Adipocyte (in vitro differentiated cells): ENCODE results near the gene FRS2.

Experiments used
- DNase-seq: peaks from one replicate; pipeline ENCODE4 v3.0.0-alpha.2; 2015; ENCODE audit warnings: low read depth
- H3K27me3 ChIP-seq: replicated peaks from 2 replicates; pipeline ENCODE4 v1.7.0; 2013; ENCODE audit warnings: mild to moderate bottlenecking, low read length, moderate library complexity; ENCODE audit not compliant: control insufficient read depth, insufficient read depth
- H3K36me3 ChIP-seq: 2 replicates; pipeline ENCODE4 v1.7.0; 2013; ENCODE audit warnings: low read length, mild to moderate bottlenecking, moderate library complexity; ENCODE audit not compliant: control insufficient read depth, insufficient read depth, severe bottlenecking
- H3K4me1 ChIP-seq: 2 replicates; pipeline ENCODE4 v1.7.0; 2013; ENCODE audit warnings: mild to moderate bottlenecking, low read length, moderate library complexity; ENCODE audit not compliant: control insufficient read depth, insufficient read depth
- H3K4me3 ChIP-seq: 2 replicates; pipeline ENCODE4 v1.7.0; 2013; ENCODE audit warnings: mild to moderate bottlenecking, low read length, moderate library complexity
- H3K9ac ChIP-seq: 2 replicates; pipeline ENCODE4 v1.7.0; 2013; ENCODE audit warnings: mild to moderate bottlenecking, low read length, moderate library complexity
- H3K9me3 ChIP-seq: 2 replicates; pipeline ENCODE4 v1.7.0; 2013; ENCODE audit warnings: mild to moderate bottlenecking, low read length, moderate library complexity; ENCODE audit not compliant: control insufficient read depth

The FRS2 gene

GRCh38 chr12:69470189-69471075, at the start of gene FRS2:
FRS2 (plus strand) TSS chr12:69470388; CDS start chr12:69569031, 98,643 bp downstream.
- peak; percentile 96 for DNase-seq
- Histone ChIP-seq H3K27me3 (no peaks in the 10 kb centered on the region), H3K4me1 (peaks cover 61% of the 10 kb centered on the region), H3K36me3 (no peaks in the 10 kb centered on the region), H3K9me3 (no peaks in the 10 kb centered on the region), H3K9ac (peak within 1 kb of the TSS; percentile 97), H3K4me3 (peak within 1 kb of the TSS; percentile 98)

GRCh38 chr12:69421548-69421947, 48.6 kb upstream of the FRS2 start:
- Histone ChIP-seq H3K36me3 (no peaks in the 10 kb centered on the region), H3K4me1 (peaks cover under 1% of the 10 kb centered on the region), H3K9ac (no peak overlapping the region), H3K9me3 (no peaks in the 10 kb centered on the region), H3K4me3 (no peak overlapping the region), H3K27me3 (no peaks in the 10 kb centered on the region)
- DNase-seq, result no peak

GRCh38 chr12:69423037-69423905, 46.9 kb upstream of the FRS2 start:
- H3K4me3 ChIP-seq, result no peak overlapping the region
- no peaks in the 10 kb centered on the region for H3K9me3 ChIP-seq
- DNase-seq, result no peak
- peaks cover 1% of the 10 kb centered on the region for H3K4me1 ChIP-seq
- H3K9ac ChIP-seq, result no peak overlapping the region
- no peaks in the 10 kb centered on the region for H3K27me3 ChIP-seq
- H3K36me3 ChIP-seq, result no peaks in the 10 kb centered on the region

- H3K27me3 ChIP-seq, result no peaks in the 10 kb centered on the region
- peaks cover 11% of the 10 kb centered on the region for H3K4me1 ChIP-seq
- H3K4me3 ChIP-seq, result no peak overlapping the region
- H3K36me3 ChIP-seq, result no peaks in the 10 kb centered on the region
- no peak overlapping the region for H3K9ac ChIP-seq
- H3K9me3 ChIP-seq, result no peaks in the 10 kb centered on the region
- DNase-seq, result no peak
Measured at GRCh38 chr12:69425417-69425816, 44.8 kb upstream of the FRS2 start.

- Histone ChIP-seq H3K36me3 (no peaks in the 10 kb centered on the region), H3K9ac (no peak overlapping the region), H3K4me1 (peaks cover 15% of the 10 kb centered on the region), H3K27me3 (no peaks in the 10 kb centered on the region), H3K9me3 (no peaks in the 10 kb centered on the region), H3K4me3 (no peak overlapping the region)
- peak; percentile 26 for DNase-seq
Measured at GRCh38 chr12:69428351-69429073, 41.7 kb upstream of the FRS2 start.

- Histone ChIP-seq H3K36me3 (no peaks in the 10 kb centered on the region), H3K9ac (no peak overlapping the region), H3K9me3 (no peaks in the 10 kb centered on the region), H3K27me3 (no peaks in the 10 kb centered on the region), H3K4me1 (peaks cover 28% of the 10 kb centered on the region), H3K4me3 (no peak overlapping the region)
- DNase-seq, result no peak
Measured at GRCh38 chr12:69430942-69431590, 39.1 kb upstream of the FRS2 start.

GRCh38 chr12:69431591-69432222, 38.5 kb upstream of the FRS2 start:
- H3K9ac ChIP-seq, result no peak overlapping the region
- H3K27me3 ChIP-seq, result no peaks in the 10 kb centered on the region
- no peak overlapping the region for H3K4me3 ChIP-seq
- no peak for DNase-seq
- no peaks in the 10 kb centered on the region for H3K9me3 ChIP-seq
- peaks cover 29% of the 10 kb centered on the region for H3K4me1 ChIP-seq
- H3K36me3 ChIP-seq, result no peaks in the 10 kb centered on the region

GRCh38 chr12:69433653-69434052, 36.5 kb upstream of the FRS2 start:
- Histone ChIP-seq H3K36me3 (no peaks in the 10 kb centered on the region), H3K27me3 (no peaks in the 10 kb centered on the region), H3K9me3 (no peaks in the 10 kb centered on the region), H3K4me3 (no peak overlapping the region), H3K4me1 (peaks cover 25% of the 10 kb centered on the region), H3K9ac (no peak overlapping the region)
- no peak for DNase-seq

- no peak overlapping the region for H3K9ac ChIP-seq
- H3K9me3 ChIP-seq, result no peaks in the 10 kb centered on the region
- DNase-seq, result no peak
- H3K4me3 ChIP-seq, result peak overlapping the region; percentile 2
- no peaks in the 10 kb centered on the region for H3K27me3 ChIP-seq
- no peaks in the 10 kb centered on the region for H3K36me3 ChIP-seq
- H3K4me1 ChIP-seq, result peaks cover 18% of the 10 kb centered on the region
Measured at GRCh38 chr12:69435644-69436043, 34.5 kb upstream of the FRS2 start.

- no peaks in the 10 kb centered on the region for H3K27me3 ChIP-seq
- DNase-seq, result no peak
- H3K9me3 ChIP-seq, result no peaks in the 10 kb centered on the region
- H3K4me3 ChIP-seq, result no peak overlapping the region
- H3K4me1 ChIP-seq, result peaks cover 14% of the 10 kb centered on the region
- no peaks in the 10 kb centered on the region for H3K36me3 ChIP-seq
- no peak overlapping the region for H3K9ac ChIP-seq
Measured at GRCh38 chr12:69437073-69437472, 33.1 kb upstream of the FRS2 start.
